Ascending aorta (tissue), 2 donors: Measurements from ENCODE around the gene SVOPL. TPM values are rescaled to one million over a fixed set of nuclear protein-coding genes. Genes with fewer than 3 reads are reported as not detected.

Experiments
- DNase-seq, 2 donors: peaks; one replicate each; pipeline ENCODE4 v3.0.0-alpha.2; 2019; ENCODE audit warnings: low spot score in 2 of 2
- H3K27ac ChIP-seq, 2 donors: fragments of 200-600 bp; sonication (generic); one replicate each; pipeline ENCODE4 v1.5.1; 2016 to 2017; ENCODE audit warnings: mild to moderate bottlenecking in 1 of 2
- H3K27me3 ChIP-seq: fragments of 200-600 bp; sonication (generic); one replicate; pipeline ENCODE4 v1.5.1; 2017
- H3K36me3 ChIP-seq, 2 donors: fragments of 200-600 bp; sonication (generic); one replicate each; pipeline ENCODE4 v1.5.1; 2016
- H3K4me1 ChIP-seq, 2 donors: fragments of 200-600 bp; sonication (generic); one replicate each; pipeline ENCODE4 v1.5.1; 2016 to 2017; ENCODE audit warnings: mild to moderate bottlenecking in 1 of 2
- H3K4me3 ChIP-seq, 2 donors: fragments of 200-600 bp; sonication (generic); one replicate each; pipeline ENCODE4 v1.5.1; 2016 to 2017; ENCODE audit warnings: mild to moderate bottlenecking in 1 of 2
- H3K9me3 ChIP-seq, 2 donors: fragments of 200-600 bp; sonication (generic); one replicate each; pipeline ENCODE4 v1.5.1; 2016
- CTCF ChIP-seq, 3 experiments: fragments of 200-600 bp in 2 of 3; fragments of 450-650 bp in 1 of 3; sonication (generic) in 2 of 3; IDR thresholded peaks; one replicate each; pipeline ENCODE4 v1.5.1; 2016 to 2019; ENCODE audit warnings: antibody characterized with exemption in 3 of 3, mild to moderate bottlenecking in 1 of 3, moderate library complexity in 1 of 3
- intact Hi-C: fragments of 100-400 bp; cut with DNase I; formaldehyde crosslinking; loops from one replicate; pipeline ENCODE4 v1.15.1; 2023
- total RNA-seq: library from RNA; depleted of rRNA; stranded (reverse); fragments of >200 nt; gene quantifications from one replicate; pipeline ENCODE4 v1.1.0, GENCODE V29; 2016

The SVOPL gene
- total RNA-seq, 1 donor from 2014 or later, result not detected

GRCh38 chr7:138606236-138606635 lies 94.9 kb downstream of the SVOPL start:
- Histone ChIP-seq H3K9me3 (no peaks in the 10 kb centered on the region), H3K36me3 (no peaks in the 10 kb centered on the region), H3K27ac (no peak overlapping the region), H3K27me3 (no peaks in the 10 kb centered on the region), H3K4me1 (no peaks in the 10 kb centered on the region), H3K4me3 (no peak overlapping the region)
- DNase-seq, result no peak
- intact Hi-C loops, result no loop called here
- no peak for TF ChIP-seq CTCF (IDR thresholded peaks at IDR 0.05)

- H3K4me1 ChIP-seq, result no peaks in the 10 kb centered on the region
- no peaks in the 10 kb centered on the region for H3K9me3 ChIP-seq
- intact Hi-C loops, result no loop called here
- no peak overlapping the region for H3K27ac ChIP-seq
- no peak overlapping the region for H3K4me3 ChIP-seq
- no peaks in the 10 kb centered on the region for H3K27me3 ChIP-seq
- H3K36me3 ChIP-seq, result no peaks in the 10 kb centered on the region
- no peak for DNase-seq
- no peak for TF ChIP-seq CTCF (IDR thresholded peaks at IDR 0.05)
Observed at GRCh38 chr7:138603549-138604318, 97.4 kb downstream of the SVOPL start.

GRCh38 chr7:138602451-138602850 lies 98.7 kb downstream of the SVOPL start:
- Histone ChIP-seq H3K36me3 (no peaks in the 10 kb centered on the region), H3K9me3 (no peaks in the 10 kb centered on the region), H3K4me1 (no peaks in the 10 kb centered on the region), H3K27me3 (no peaks in the 10 kb centered on the region), H3K4me3 (no peak overlapping the region), H3K27ac (no peak overlapping the region)
- no peak for DNase-seq
- no peak for TF ChIP-seq CTCF (IDR thresholded peaks at IDR 0.05)
- intact Hi-C loops, result no loop called here

- no peak overlapping the region for H3K4me3 ChIP-seq
- H3K27ac ChIP-seq, result no peak overlapping the region
- DNase-seq, result no peak
- intact Hi-C loops, result no loop called here
- H3K36me3 ChIP-seq, result no peaks in the 10 kb centered on the region
- H3K27me3 ChIP-seq, result no peaks in the 10 kb centered on the region
- no peak for TF ChIP-seq CTCF (IDR thresholded peaks at IDR 0.05)
- no peaks in the 10 kb centered on the region for H3K4me1 ChIP-seq
- no peaks in the 10 kb centered on the region for H3K9me3 ChIP-seq
Observed at GRCh38 chr7:138595454-138595853, 105.7 kb downstream of the SVOPL start.

GRCh38 chr7:138590154-138590553 lies 111.0 kb downstream of the SVOPL start:
- no peak for DNase-seq
- H3K4me3 ChIP-seq, result no peak overlapping the region
- H3K27ac ChIP-seq, result no peak overlapping the region
- H3K36me3 ChIP-seq, result peaks cover 4 to 13% of the 10 kb centered on the region in 2 donors
- intact Hi-C loops, result no loop called here
- no peaks in the 10 kb centered on the region for H3K4me1 ChIP-seq
- TF ChIP-seq CTCF (IDR thresholded peaks at IDR 0.05), result no peak
- no peaks in the 10 kb centered on the region for H3K27me3 ChIP-seq
- no peaks in the 10 kb centered on the region for H3K9me3 ChIP-seq
